Middle frontal gyrus (tissue), 1 donor: ENCODE data around the gene BPIFA2.
"Not testable (repeated sequence)": the region's sequence is repeated elsewhere in the genome, so short reads cannot be mapped to it uniquely, and the experiment has no call there.

Experiments
- DNase-seq: peaks from one replicate; pipeline ENCODE4 v3.0.0-alpha.2; 2015; ENCODE audit warnings: low spot score; ENCODE audit errors: extremely low spot score

BPIFA2 gene, protein sequence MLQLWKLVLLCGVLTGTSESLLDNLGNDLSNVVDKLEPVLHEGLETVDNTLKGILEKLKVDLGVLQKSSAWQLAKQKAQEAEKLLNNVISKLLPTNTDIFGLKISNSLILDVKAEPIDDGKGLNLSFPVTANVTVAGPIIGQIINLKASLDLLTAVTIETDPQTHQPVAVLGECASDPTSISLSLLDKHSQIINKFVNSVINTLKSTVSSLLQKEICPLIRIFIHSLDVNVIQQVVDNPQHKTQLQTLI

DNA sequence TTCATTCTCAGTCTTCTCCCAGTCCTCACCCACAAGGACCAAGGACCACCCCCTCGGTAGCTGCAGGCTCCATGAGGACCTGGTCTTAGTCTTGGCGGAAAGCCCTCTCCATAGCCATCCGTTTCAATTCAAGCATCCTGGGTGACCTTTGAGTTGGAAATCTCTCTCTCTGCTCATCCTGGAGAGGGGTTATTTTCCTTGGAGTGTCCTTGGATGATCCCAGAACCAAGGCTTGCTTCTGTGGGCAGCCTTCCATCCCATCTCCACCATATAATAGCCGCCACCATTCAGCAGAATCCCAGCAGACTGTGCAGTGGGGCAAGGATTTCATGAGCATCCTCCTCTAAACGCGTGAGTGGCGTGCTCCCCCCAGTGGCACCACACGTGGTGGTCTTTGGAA lies at the start of gene BPIFA2:
Gene BPIFA2 (plus strand): TSS at position 301 of the 400 bp plus-strand sequence. CDS start 987 bp downstream, outside the sequence.
- DNase-seq: no peak

DNA sequence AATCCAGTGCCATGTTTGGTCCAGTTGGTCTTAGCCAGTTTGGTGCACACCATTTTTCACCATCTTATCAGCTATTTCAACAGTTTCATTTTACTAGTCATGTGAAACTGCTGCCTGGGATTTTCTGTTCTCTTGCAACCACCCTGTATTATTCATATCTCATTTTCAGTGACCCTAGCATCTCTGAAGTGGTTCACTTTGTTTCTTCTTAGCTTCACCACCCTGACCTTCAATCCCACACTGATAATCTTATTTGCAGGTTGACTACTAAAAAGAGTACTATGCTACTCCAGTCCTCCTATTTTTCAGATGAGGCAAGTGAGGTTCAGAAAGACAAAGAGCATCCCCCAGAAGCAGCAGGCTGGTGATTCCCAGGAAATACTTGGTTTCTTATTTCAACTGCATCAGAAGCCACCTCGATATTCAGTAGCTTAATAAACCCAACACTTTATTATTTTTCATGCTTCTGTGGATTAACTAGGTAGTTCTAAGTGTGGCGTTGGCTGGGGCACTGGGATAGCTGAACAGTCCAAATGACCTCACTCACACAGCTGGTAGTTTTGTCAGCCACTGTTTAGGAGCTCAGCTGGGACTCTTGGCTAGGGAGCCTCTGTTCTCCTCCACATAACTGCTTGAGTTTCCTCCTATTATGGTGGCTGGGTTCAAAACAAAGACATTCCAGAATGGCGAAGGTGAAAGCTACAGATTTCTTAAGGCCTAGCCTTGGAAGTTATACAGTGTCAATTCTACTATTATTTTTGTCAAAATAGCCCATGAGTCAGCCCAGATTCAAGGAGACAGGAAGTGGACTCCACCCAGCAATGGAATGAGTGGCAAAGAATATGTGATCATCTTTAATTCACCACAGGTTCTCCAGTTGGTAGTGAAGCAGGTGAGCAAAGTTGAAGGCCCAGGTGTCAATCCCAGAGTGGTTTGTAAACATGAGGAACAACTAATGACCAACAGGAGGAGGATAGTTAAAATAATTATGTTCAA lies 47.9 kb upstream of the BPIFA2 start:
- DNase-seq: no peak

DNA sequence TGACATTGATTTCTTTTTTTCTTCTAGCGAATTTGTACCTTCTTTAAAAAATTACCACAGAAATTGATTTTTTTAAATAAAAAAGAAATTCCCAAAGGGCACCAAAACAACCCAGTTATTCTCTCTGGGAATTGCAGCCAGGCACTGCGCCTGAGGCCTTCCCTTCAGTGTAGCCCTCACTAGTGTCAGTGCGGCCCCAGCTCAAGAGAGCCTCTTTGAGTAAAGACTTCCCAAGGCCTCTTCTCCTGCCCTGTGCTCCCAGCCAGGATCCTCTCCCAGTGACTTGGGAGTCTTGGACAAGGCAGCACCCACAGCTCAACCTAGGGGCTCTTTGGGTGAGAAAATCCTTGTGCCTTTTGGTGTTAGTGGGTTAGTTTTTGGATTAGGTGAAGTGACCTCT lies 47.0 kb upstream of the BPIFA2 start:
- no peak for DNase-seq

DNA sequence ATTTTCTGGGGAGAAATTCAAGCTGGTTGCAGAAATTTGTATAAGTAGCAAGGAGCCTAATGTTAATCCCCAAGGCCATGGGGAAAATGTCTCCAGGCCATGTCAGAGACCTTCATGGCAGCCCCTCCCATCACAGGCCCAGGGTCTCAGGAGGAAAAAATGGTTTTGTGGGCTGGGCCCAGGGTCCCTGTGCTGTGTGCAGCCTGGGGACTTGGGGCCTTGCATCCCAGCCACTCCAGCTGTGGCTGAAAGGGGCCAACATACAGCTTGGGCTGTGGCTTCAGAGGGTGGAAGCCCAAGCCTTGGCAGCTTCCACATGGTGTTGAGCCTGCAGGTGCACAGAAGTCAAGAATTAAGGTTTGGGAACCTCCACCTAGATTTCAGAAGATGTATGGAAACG lies 45.7 kb upstream of the BPIFA2 start:
- DNase-seq: not testable (repeated sequence)

DNA sequence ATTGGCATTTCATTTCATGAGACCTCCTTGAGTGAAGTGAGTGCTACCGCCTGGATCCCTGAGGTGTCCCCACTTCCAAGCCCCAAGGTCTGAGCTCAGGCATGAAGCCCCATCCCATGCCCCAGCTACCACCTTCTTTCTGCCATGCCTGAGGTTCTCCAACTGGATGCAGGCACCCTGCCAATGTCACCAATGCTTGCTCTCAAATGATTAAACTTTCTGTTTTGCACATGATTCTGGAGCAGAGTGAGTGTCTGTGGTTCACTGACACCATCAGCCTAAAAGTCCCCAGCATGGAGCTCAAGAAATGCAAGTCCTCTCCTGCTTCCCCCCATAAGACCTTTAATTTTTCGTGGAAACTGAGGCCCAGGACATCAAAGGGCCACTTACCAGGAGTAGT lies 43.7 kb upstream of the BPIFA2 start:
- DNase-seq: no peak

DNA sequence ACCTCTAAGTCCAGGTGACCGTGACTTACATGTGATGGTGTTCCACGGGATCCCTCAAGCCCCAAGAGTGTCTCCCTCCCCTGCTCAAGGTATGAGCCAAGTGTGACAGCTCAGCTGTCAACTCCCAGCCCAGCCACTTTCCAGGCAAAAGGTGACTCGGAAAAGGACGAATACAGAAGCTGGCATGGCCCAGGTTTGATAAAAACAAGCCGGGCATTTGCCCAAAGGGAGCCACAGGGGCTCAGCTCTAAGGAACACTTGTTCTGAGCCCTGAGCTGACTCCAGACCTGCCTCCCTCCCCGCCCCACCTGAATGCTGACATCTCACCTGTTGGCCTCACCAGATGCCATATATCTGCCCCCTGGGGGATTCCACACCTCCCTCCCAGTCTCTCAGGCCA lies 43.0 kb upstream of the BPIFA2 start:
- DNase-seq: no peak

DNA sequence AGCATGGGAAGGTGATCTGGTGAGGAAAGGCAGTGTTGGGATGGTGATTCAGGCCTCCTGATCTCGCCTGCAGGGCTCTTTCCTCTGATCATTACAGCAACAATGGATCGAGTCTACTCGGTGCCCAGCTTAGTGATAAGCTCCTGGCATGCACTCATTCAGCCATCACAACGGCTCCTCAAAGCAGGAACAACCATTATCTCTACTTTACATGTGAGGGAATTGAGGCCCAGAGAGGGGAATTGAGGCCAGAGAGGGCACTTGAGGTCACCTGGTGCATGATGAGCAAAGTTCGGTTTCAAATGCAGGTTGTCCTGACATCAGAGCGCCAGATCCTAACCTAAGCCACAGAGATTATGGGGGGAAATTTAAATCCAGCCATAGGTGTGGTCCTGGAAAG lies 42.0 kb upstream of the BPIFA2 start:
- DNase-seq: no peak

DNA sequence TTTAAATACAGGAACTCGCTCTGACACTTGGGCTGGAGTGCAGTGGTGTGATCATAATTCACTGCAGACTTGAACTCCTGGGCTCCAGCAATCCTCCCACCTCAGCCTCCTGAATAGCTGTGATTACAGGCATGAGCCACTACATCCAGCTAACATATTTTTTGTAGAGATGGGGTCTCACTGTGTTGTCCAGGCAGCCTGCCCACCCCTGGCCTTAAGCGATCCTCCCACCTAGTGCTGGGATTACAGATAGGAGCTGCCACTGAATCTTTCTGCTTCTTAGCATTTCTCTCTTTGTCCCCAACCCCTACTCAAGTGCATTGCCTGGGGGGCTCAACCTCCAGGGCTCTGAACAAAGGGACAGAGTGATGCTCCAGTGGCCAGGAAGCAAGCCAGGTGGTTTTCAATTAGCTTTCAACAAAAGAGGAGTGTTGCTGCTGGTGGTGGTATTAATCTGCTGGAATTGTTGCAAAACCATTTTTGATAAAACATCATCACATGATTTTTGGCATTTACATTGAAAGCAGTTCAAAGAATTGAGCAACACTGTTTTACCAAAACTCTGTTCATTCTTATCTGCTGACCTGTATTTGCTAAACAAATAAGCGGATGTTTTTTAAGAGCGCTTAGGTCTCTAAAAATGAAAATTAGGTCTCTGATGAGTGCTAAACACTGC lies 40.4 kb upstream of the BPIFA2 start:
- no peak for DNase-seq

DNA sequence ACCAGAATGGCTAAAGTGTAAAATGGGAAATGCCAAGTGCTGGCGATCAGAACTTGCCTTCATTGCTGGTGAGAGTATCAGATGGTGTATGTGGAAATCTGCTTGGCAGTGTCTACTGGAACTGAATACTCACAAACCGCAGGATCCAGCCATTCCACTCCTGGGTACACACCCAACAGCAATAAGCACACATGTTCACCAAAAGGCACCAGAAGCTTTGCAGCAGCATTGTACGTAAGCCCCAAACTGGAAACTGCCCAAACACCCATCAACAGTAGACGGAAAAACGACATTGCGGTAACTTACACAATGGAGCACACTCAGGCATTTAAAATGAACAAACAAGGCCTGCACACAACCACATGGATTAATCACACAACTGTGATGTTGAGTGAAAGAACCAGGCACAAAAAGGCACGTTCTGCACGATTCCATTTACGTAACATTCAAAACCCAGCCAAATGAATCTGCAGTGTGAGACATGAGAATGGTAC lies 37.3 kb upstream of the BPIFA2 start:
- DNase-seq: no peak

DNA sequence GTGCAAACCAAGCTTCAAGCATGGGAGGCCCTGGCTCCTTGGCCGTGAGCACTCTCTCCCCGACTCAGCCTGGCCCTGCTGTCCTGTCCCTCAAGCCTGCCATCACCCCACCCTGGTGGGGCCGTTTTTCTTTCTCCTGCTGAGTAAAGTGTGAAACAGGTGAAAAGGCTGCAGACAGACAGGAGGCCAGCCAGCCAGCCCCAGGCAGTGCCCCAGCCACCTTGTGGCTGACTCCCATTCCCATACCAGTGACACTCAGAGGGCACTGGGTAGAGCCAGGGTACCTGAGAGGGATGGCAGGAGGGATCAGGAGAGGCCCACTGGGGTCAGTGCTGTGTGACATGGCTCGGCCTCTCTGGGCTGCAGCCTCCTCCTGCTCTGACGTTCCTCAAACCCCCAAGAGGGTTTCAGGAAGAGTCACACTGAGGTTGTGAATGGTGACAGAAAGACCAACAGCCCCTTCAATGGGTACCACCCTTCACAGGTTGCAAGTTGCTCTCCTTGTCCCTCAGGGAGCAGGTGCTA lies 35.9 kb upstream of the BPIFA2 start:
- no peak for DNase-seq

DNA sequence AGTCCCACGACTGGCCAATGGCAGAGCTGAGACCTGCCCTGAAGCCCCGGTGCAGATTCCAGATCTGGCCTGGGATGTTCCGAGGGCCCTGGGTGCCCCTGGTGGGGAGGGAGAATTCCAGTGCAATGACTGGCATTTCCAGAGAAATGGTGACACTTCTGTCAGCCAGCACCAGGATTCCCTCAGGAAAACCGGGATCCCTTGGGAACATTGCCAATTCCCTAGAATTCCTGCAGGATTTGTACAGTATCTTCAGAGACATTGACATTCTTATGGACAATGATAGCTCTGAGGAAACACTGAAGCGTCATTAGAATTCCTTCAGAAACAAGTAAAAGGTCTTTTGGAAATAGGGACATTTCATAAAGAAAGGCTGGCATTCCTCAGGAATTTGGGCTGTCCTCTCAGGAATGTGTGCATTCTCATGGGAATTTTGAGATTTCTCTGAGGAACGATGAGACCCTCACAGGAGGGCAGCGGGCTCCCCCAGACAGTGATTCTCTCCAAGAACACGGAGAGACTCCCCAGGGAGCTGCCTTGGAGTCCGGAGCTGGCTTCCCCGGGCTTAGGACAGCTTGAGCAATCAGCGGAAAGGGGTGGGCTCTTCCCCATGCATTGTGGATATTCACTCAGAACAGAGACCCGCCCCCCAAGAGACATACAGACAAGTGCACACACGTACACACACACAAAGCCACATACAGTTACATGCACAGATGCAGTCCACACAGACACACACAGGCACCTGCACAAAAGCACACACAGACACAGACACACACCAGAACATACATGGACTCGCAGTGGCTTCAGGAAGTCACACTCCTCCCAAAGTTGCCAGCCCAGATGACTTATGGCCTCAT lies 35.2 kb upstream of the BPIFA2 start:
- no peak for DNase-seq

DNA sequence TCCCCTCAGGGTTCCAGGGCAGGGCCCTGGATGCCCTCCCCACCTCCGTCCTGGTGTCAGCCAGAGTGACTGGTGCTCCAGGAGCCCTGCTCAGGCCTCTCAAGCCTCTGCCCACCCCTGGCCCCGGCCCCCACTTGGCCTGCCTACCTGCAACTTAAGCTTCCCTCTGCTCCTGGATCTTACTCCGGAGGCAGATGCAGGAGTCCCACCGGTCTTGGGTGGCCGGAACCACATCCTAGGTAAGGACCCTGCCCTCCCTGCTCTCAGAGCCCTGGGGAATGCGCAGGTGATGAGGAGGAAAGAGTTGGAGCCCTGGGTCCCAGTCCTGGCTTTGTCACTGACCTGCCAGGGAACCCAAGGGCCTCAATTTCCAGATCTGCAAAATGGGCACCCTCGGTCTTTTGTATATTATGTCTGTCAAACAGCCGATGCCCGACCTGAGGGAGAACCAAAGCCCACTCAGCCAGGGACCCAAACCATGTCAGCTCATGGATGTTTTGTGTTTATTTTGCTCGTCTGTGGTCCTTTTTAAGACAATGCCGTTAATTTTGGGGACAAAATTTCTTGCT lies 34.5 kb upstream of the BPIFA2 start:
- no peak for DNase-seq

DNA sequence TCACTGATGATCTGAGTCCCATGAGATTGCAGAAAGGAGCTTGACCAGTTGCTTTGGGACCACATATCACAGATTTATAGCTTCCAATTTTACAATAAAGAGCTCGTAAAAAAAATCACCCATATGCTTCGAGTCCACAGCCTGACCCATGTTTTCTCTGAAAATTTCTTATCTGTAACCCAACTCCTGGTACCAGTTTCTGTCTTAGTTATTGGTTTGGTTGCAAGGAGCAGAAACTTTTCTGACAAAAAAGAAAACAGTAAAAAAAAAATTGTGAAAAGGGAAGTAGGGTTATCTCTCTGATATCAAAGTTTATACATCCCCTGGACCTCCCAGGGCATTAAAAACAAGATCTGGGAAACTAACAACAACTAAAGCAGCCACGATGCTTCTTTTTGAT lies 30.8 kb upstream of the BPIFA2 start:
- DNase-seq: no peak

DNA sequence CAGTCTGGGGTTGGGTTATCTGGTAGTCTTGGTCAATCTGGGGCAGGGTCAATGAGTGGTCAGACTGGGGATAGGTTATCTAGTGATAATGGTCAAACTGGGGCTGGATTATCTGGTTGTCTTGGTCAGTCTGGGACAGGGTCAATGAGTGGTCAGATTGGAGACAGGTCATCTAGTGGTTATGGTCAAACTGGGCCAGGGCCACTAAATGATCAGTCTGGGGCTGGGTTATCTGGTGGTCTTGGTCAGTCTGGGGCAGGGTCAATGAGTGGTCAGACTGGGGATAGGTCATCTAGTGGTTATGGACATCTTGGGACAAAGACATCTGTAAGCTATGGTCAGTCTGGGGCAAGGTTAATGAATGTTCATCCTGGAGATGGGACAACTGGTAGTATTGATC lies 28.5 kb upstream of the BPIFA2 start:
- no peak for DNase-seq

DNA sequence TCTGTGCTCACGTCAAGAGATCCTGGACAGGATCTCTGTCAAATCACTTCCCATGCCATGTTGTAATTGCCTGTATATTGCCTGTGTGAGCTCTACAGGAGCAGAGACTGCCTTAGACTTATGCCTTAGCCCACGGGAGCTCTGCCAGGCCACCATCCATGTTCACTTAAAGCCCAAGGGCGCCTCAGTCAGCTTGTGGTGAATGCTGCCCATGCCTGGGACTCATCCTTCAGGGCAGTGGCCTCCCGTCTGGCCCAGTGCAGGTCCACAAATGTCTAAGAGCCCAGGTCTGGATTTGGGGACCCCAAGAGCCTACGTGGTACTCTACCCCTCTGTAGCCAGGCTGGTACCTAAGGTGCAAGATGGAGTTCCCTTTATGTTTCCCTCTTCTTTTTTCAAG lies 22.4 kb upstream of the BPIFA2 start:
- DNase-seq: no peak

DNA sequence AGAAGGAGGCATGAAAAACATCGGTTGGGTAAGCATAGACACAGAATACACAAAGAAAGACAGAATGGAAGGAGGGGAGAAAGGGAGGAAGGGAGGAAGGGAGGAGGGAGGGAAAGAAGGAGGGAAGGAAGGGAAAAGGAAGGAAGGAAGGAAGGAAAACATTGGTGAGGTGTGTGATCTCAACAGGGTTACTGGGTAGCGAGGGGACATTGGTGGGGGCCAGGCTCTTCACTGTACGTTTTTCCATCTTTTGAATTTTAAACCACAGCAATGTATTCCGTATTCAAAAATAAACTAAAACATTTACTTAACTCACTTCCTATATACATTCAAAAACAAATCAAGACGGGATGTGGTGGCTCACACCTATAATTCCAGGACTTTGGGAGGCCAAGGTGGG lies 20.7 kb upstream of the BPIFA2 start:
- no peak for DNase-seq

DNA sequence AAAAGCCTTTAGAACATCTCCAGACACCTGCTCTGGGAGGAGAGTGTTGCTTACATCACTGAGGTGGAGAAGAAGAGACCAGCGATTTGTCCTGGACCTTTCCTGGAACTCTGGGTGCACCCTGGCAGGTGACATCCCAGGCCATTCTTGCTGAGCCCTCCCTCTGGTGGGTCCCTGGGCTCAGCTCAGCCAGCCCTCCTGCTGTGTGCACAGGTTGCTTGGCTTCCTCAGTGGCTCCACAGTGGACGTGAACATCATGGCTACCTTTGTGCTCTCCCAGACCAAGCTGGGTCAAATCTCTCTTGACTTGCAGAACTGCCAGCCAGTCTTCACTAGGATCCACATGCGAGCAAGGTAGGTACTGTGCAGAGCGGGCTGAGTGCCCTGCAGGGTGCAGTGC lies 19.9 kb upstream of the BPIFA2 start:
- no peak for DNase-seq

DNA sequence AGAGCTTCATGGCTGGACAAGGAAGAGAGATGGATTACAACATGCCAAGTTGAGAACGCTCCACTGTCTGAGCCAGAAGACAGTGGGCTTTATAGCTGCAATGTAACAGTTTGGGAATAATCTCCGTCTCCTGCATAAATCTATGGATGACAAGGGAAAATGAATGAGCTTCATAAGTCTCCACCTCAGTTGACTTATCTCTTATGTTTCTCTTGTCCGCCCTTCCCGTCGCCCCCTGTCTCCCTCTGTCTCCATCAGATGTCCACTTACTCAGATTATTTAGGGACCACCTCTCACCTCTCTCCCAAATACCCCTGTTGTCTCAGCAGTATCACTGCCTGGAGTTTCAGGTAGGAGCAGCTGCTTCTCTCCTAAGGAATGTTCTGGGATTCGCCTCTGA lies 13.7 kb upstream of the BPIFA2 start:
- DNase-seq: no peak

DNA sequence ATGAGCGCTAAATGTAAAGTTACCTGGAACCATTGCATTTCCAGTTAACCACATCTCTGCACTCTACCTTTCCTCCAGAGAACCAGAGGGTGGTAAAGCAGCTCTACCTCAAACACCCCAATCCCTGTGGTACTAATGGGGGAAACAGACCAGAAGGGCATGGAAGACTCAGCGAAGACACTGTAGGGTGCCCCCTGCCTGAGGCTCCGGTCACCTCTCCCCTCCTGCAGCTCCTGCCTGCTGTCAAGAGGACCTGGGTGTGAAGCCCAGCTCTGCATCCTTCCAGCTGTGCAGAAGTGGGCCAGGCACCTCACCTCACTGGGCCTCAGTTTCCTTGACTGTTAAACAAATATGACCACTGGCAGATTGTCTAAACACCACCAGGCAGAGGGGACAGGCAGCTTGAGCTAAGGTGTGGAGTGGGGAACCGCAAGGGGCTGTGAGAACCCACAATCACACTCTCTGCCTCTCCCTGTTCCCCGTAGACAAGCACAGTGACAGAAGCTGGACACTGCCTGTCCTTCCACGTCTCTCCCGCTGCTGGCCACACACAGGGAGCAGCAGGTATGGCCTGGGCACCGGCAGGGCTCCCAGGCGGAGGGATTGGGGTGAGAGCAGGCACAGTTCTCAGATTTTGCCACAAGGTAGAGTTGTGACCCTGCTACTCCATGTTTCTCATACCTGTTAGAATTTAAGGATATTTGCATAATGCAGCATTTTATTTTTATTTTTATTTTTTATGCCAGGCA lies 9.1 kb upstream of the BPIFA2 start:
- DNase-seq: no peak

DNA sequence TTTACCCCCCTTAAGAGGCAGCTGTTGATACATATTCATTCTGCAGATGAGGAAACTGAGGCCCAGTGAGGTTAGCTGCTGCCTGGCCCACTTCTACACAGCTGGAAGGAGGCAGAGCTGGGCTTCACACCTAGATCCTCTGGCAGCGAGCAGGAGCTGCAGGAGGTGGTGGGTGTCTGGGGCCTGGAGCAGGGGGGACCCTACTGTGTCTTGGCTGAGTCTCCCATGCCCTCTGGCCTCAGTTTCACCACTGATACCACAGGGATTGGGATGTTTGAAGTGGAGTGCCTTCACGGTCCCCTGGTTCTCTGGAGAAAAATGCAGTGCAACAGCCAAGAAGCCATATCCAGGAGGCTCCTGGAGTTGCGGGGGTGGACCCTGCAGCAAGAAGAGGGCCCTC lies 8.2 kb upstream of the BPIFA2 start:
- no peak for DNase-seq
